IPS-NIHi11 (cell line): Measurements from ENCODE around the gene ADGRL3.
"Not testable (repeated sequence)": the region's sequence is repeated elsewhere in the genome, so short reads cannot be mapped to it uniquely, and the experiment has no call there.

Experiments
- DNase-seq: peaks from one replicate; pipeline ENCODE4 v3.0.0; 2012; ENCODE audit warnings: mixed read lengths, low spot score

ADGRL3 gene

GRCh38 chr4:61820136-61820535 lies 620.0 kb downstream of the ADGRL3 start:
- no peak for DNase-seq

GRCh38 chr4:61824454-61824853 lies 624.3 kb downstream of the ADGRL3 start:
- DNase-seq = no peak

GRCh38 chr4:61827907-61828391 lies 627.8 kb downstream of the ADGRL3 start:
- no peak for DNase-seq

- no peak for DNase-seq
Measured at GRCh38 chr4:61828960-61829359, 628.8 kb downstream of the ADGRL3 start.

- DNase-seq = no peak
Measured at GRCh38 chr4:61831987-61832386, 631.9 kb downstream of the ADGRL3 start.

- DNase-seq = no peak
Measured at GRCh38 chr4:61837395-61837794, 637.3 kb downstream of the ADGRL3 start.

GRCh38 chr4:61838072-61838471 lies 637.9 kb downstream of the ADGRL3 start:
- no peak for DNase-seq

GRCh38 chr4:61841714-61842113 lies 641.6 kb downstream of the ADGRL3 start:
- DNase-seq = no peak

- no peak for DNase-seq
Measured at GRCh38 chr4:61851126-61851525, 651.0 kb downstream of the ADGRL3 start.

GRCh38 chr4:61852105-61852504 lies 652.0 kb downstream of the ADGRL3 start:
- not testable (repeated sequence) for DNase-seq

- no peak for DNase-seq
Measured at GRCh38 chr4:61853041-61853440, 652.9 kb downstream of the ADGRL3 start.

- no peak for DNase-seq
Measured at GRCh38 chr4:61860376-61860775, 660.2 kb downstream of the ADGRL3 start.

GRCh38 chr4:61864286-61864685 lies 664.2 kb downstream of the ADGRL3 start:
- no peak for DNase-seq

GRCh38 chr4:61866378-61867030 lies 666.4 kb downstream of the ADGRL3 start:
- no peak for DNase-seq

- DNase-seq = no peak
Measured at GRCh38 chr4:61872983-61873382, 672.9 kb downstream of the ADGRL3 start.

- DNase-seq = no peak
Measured at GRCh38 chr4:61877266-61877665, 677.1 kb downstream of the ADGRL3 start.

- DNase-seq = no peak
Measured at GRCh38 chr4:61877893-61878292, 677.8 kb downstream of the ADGRL3 start.

GRCh38 chr4:61882381-61882780 lies 682.3 kb downstream of the ADGRL3 start:
- no peak for DNase-seq

- DNase-seq = no peak
Measured at GRCh38 chr4:61886131-61886530, 686.0 kb downstream of the ADGRL3 start.

GRCh38 chr4:61889117-61889516 lies 689.0 kb downstream of the ADGRL3 start:
- no peak for DNase-seq

- no peak for DNase-seq
Measured at GRCh38 chr4:61890321-61890720, 690.2 kb downstream of the ADGRL3 start.

- DNase-seq = no peak
Measured at GRCh38 chr4:61891953-61892352, 691.8 kb downstream of the ADGRL3 start.

GRCh38 chr4:61896634-61897033 lies 696.5 kb downstream of the ADGRL3 start:
- no peak for DNase-seq

GRCh38 chr4:61909031-61909430 lies 708.9 kb downstream of the ADGRL3 start:
- DNase-seq = no peak
